HepG2 (cell line): ENCODE measurements around the gene TUBA1C. TPM values are rescaled to one million over a fixed set of nuclear protein-coding genes. Genes with fewer than 3 reads are reported as not detected.

Experiments
- KAT8 ChIP-seq: IDR thresholded peaks from 2 replicates; pipeline ENCODE4 v1.6.1; 2016; ENCODE audit warnings: missing genetic modification reagents, missing compliant biosample characterization
- MED8 ChIP-seq: sonication (generic); formaldehyde crosslinking; IDR thresholded peaks from 2 replicates; pipeline ENCODE4 v1.8.1; 2023; ENCODE audit warnings: mild to moderate bottlenecking, missing genetic modification reagents; ENCODE audit not compliant: insufficient replicate concordance
- NBN ChIP-seq: fragments of 450-650 bp; conservative IDR thresholded peaks from 2 replicates; pipeline ENCODE4 v1.6.1; 2017
- U2AF1 ChIP-seq: fragments of 200-400 bp; formaldehyde crosslinking; optimal IDR thresholded peaks from 2 replicates; pipeline ENCODE3; 2017; ENCODE audit warnings: mild to moderate bottlenecking, low read depth, low read length
- XRCC5 ChIP-seq: fragments of 200-400 bp; formaldehyde crosslinking; optimal IDR thresholded peaks from 2 replicates; pipeline ENCODE3; 2017; ENCODE audit warnings: mild to moderate bottlenecking, low read length
- ZNF3 ChIP-seq: IDR thresholded peaks from 2 replicates; pipeline ENCODE4 v1.7.0; 2017; ENCODE audit warnings: inconsistent platforms
- ZNF556 ChIP-seq: sonication (generic); formaldehyde crosslinking; IDR thresholded peaks from 2 replicates; pipeline ENCODE4 v1.4.0; 2020; ENCODE audit warnings: mild to moderate bottlenecking, missing genetic modification reagents, borderline replicate concordance
- ZNF772 ChIP-seq: sonication (generic); formaldehyde crosslinking; IDR thresholded peaks from 2 replicates; pipeline ENCODE4 v1.5.0; 2020; ENCODE audit warnings: mild to moderate bottlenecking, missing genetic modification reagents
- ZSCAN20 ChIP-seq: sonication (generic); formaldehyde crosslinking; IDR thresholded peaks from 2 replicates; pipeline ENCODE4 v1.4.0; 2020; ENCODE audit warnings: missing genetic modification reagents, mild to moderate bottlenecking, borderline replicate concordance
- polyA plus RNA-seq, 8 experiments: library from polyadenylated mRNA; depleted of rRNA in 3 of 8; stranded (reverse) in 7 of 8; unstranded in 1 of 8; fragments of >200 nt; fragmentation: Illumina TruSeq in 4 of 8; extraction: Trizol in 4 of 8; gene quantifications; 2 replicates each; pipeline versions ENCODE4 v1.2.1 to v1.2.3, GENCODE V29; 2011 to 2016; ENCODE audit warnings: low read depth in 4 of 8, missing spikeins in 1 of 8, mixed read lengths in 1 of 8; ENCODE audit not compliant: insufficient read depth in 1 of 8
- total RNA-seq, 5 experiments: library from RNA; depleted of rRNA; stranded (reverse); fragments of >200 nt; fragmentation: Illumina TruSeq; extraction: Trizol; gene quantifications; 2 replicates each; pipeline ENCODE4 v1.2.3, GENCODE V29; 2016; ENCODE audit warnings: low read depth in 1 of 5
- TF ChIP-seq, protein P1 (sequence below): IDR thresholded peaks from 2 replicates; pipeline ENCODE4 v1.6.1; 2016; ENCODE audit warnings: low read depth, missing genetic modification reagents, missing compliant biosample characterization
- TF ChIP-seq, protein P2 (sequence below), 2 experiments: sonication (generic) in 1 of 2; formaldehyde crosslinking in 1 of 2; IDR thresholded peaks; 2 replicates each; pipeline versions ENCODE4 v1.4.0 to v1.6.1; 2018 to 2020; ENCODE audit warnings: missing genetic modification reagents in 2 of 2, borderline replicate concordance in 1 of 2, low read depth in 1 of 2, mild to moderate bottlenecking in 1 of 2, missing biosample characterization in 1 of 2
- TF ChIP-seq, protein P3 (sequence below): sonication (generic); formaldehyde crosslinking; IDR thresholded peaks from 2 replicates; pipeline ENCODE4 v1.4.0; 2020; ENCODE audit warnings: missing genetic modification reagents
- TF ChIP-seq, protein P4 (sequence below): sonication (generic); formaldehyde crosslinking; IDR thresholded peaks from 2 replicates; pipeline ENCODE4; 2020; ENCODE audit warnings: missing genetic modification reagents, mild to moderate bottlenecking, borderline replicate concordance

The TUBA1C gene
- total and polyA plus RNA-seq, 2 of the 13 experiments (the other 11 are each of a cell fraction or from before 2014, with no cell fraction given) = 693 to 1,075 TPM

DNA sequence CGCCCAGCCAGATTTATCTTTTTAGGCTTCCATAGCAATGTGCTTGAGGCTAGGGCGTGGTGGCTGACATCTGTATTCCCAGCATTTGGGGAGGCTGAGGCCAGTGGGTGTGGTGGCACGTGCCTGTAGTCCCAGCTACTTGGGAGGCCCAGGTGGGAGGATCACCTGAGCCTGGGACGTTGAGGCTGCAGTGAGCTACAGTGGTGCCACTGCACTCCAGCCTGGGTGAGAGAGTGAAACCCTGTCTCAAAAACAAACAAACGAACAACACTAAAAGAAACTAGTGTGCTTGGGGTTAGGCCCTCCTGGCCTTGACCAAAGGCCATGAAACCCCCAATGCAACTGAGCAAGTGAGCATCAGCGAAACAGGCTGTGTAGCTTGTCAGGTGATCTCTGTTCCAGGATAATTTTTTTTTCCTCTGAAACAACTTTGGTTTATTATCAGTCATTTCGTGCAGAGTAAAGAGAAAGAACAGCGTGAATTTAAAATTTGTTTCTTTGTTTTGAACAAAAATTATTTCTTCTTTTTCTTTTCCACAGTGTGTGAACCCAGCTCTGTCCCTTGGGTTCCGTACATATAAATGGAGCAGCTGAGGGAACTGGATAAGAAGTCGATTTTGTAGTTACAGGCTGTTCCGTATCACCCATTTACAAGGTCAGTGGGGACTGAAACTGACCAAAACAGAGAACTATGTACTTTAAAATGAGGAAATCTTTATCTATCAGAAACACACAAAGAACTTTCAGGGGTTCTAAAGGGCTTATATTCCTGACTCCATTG is 8.8 kb upstream of the TUBA1C start (continued):
- TF ChIP-seq, protein P1, sequence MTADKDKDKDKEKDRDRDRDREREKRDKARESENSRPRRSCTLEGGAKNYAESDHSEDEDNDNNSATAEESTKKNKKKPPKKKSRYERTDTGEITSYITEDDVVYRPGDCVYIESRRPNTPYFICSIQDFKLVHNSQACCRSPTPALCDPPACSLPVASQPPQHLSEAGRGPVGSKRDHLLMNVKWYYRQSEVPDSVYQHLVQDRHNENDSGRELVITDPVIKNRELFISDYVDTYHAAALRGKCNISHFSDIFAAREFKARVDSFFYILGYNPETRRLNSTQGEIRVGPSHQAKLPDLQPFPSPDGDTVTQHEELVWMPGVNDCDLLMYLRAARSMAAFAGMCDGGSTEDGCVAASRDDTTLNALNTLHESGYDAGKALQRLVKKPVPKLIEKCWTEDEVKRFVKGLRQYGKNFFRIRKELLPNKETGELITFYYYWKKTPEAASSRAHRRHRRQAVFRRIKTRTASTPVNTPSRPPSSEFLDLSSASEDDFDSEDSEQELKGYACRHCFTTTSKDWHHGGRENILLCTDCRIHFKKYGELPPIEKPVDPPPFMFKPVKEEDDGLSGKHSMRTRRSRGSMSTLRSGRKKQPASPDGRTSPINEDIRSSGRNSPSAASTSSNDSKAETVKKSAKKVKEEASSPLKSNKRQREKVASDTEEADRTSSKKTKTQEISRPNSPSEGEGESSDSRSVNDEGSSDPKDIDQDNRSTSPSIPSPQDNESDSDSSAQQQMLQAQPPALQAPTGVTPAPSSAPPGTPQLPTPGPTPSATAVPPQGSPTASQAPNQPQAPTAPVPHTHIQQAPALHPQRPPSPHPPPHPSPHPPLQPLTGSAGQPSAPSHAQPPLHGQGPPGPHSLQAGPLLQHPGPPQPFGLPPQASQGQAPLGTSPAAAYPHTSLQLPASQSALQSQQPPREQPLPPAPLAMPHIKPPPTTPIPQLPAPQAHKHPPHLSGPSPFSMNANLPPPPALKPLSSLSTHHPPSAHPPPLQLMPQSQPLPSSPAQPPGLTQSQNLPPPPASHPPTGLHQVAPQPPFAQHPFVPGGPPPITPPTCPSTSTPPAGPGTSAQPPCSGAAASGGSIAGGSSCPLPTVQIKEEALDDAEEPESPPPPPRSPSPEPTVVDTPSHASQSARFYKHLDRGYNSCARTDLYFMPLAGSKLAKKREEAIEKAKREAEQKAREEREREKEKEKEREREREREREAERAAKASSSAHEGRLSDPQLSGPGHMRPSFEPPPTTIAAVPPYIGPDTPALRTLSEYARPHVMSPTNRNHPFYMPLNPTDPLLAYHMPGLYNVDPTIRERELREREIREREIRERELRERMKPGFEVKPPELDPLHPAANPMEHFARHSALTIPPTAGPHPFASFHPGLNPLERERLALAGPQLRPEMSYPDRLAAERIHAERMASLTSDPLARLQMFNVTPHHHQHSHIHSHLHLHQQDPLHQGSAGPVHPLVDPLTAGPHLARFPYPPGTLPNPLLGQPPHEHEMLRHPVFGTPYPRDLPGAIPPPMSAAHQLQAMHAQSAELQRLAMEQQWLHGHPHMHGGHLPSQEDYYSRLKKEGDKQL (CRISPR knock-in tag) = peak; percentile 52; the same call in 1 of the 2 replicates
- peak; percentile 76; the same call in 1 of the 2 replicates for TF ChIP-seq ZNF556
- TF ChIP-seq KAT8 = peak; percentile 63
- TF ChIP-seq, protein P2, sequence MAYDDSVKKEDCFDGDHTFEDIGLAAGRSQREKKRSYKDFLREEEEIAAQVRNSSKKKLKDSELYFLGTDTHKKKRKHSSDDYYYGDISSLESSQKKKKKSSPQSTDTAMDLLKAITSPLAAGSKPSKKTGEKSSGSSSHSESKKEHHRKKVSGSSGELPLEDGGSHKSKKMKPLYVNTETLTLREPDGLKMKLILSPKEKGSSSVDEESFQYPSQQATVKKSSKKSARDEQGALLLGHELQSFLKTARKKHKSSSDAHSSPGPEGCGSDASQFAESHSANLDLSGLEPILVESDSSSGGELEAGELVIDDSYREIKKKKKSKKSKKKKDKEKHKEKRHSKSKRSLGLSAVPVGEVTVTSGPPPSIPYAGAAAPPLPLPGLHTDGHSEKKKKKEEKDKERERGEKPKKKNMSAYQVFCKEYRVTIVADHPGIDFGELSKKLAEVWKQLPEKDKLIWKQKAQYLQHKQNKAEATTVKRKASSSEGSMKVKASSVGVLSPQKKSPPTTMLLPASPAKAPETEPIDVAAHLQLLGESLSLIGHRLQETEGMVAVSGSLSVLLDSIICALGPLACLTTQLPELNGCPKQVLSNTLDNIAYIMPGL (CRISPR knock-in tag; IDR thresholded peaks at IDR 0.05; ENCODE audit: borderline replicate concordance in 1 of 2, low read depth in 1 of 2) = peak in 1 of 2 experiments; percentile 54; a peak in 1 of 4 replicates
- TF ChIP-seq, protein P3, sequence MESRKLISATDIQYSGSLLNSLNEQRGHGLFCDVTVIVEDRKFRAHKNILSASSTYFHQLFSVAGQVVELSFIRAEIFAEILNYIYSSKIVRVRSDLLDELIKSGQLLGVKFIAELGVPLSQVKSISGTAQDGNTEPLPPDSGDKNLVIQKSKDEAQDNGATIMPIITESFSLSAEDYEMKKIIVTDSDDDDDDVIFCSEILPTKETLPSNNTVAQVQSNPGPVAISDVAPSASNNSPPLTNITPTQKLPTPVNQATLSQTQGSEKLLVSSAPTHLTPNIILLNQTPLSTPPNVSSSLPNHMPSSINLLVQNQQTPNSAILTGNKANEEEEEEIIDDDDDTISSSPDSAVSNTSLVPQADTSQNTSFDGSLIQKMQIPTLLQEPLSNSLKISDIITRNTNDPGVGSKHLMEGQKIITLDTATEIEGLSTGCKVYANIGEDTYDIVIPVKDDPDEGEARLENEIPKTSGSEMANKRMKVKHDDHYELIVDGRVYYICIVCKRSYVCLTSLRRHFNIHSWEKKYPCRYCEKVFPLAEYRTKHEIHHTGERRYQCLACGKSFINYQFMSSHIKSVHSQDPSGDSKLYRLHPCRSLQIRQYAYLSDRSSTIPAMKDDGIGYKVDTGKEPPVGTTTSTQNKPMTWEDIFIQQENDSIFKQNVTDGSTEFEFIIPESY = peak; percentile 44; the same call in 1 of the 2 replicates
- TF ChIP-seq ZSCAN20 = peak; percentile 82; the same call in 1 of the 2 replicates
- TF ChIP-seq, protein P4, sequence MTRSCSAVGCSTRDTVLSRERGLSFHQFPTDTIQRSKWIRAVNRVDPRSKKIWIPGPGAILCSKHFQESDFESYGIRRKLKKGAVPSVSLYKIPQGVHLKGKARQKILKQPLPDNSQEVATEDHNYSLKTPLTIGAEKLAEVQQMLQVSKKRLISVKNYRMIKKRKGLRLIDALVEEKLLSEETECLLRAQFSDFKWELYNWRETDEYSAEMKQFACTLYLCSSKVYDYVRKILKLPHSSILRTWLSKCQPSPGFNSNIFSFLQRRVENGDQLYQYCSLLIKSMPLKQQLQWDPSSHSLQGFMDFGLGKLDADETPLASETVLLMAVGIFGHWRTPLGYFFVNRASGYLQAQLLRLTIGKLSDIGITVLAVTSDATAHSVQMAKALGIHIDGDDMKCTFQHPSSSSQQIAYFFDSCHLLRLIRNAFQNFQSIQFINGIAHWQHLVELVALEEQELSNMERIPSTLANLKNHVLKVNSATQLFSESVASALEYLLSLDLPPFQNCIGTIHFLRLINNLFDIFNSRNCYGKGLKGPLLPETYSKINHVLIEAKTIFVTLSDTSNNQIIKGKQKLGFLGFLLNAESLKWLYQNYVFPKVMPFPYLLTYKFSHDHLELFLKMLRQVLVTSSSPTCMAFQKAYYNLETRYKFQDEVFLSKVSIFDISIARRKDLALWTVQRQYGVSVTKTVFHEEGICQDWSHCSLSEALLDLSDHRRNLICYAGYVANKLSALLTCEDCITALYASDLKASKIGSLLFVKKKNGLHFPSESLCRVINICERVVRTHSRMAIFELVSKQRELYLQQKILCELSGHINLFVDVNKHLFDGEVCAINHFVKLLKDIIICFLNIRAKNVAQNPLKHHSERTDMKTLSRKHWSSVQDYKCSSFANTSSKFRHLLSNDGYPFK (CRISPR knock-in tag) = 0 out of 2 replicates have a peak, but pooled peaks have one; percentile 24
- TF ChIP-seq U2AF1 = no peak
- peak; percentile 45; the same call in 1 of the 2 replicates for TF ChIP-seq ZNF3 (CRISPR knock-in tag)
- TF ChIP-seq NBN = no peak
- TF ChIP-seq XRCC5 = peak; percentile 17
- TF ChIP-seq ZNF772 = peak; percentile 71; the same call in 1 of the 2 replicates
- TF ChIP-seq MED8 = no peak
